MM.1S (cell line): Measurements from ENCODE around the gene FBRS.

Experiments
- DNase-seq: peaks from one replicate; pipeline ENCODE4 v3.0.0-alpha.2; 2015
- H2AFZ ChIP-seq: fragments of 300-600 bp; sonication (generic); 2 replicates; pipeline ENCODE4 v1.6.0; 2016; ENCODE audit warnings: antibody characterized with exemption, low read length
- H3F3A ChIP-seq: fragments of 300-600 bp; sonication (generic); 2 replicates; pipeline ENCODE4 v1.6.1; 2016; ENCODE audit warnings: mild to moderate bottlenecking, antibody characterized with exemption, low read length, moderate library complexity, mixed read lengths; ENCODE audit not compliant: insufficient read depth
- H3K27ac ChIP-seq: fragments of 300-600 bp; sonication (generic); 2 replicates; pipeline ENCODE4 v1.5.1; 2016; ENCODE audit warnings: mild to moderate bottlenecking, low read length
- H3K27me3 ChIP-seq: fragments of 300-600 bp; sonication (generic); replicated peaks from 2 replicates; pipeline ENCODE4 v1.6.0; 2016; ENCODE audit warnings: low read length; ENCODE audit not compliant: insufficient read depth
- H3K36me3 ChIP-seq: fragments of 300-600 bp; sonication (generic); replicated peaks from 2 replicates; pipeline ENCODE4 v1.6.1; 2016; ENCODE audit warnings: mild to moderate bottlenecking, low read length, mixed read lengths; ENCODE audit not compliant: insufficient read depth
- H3K4me1 ChIP-seq: fragments of 300-600 bp; sonication (generic); 2 replicates; pipeline ENCODE4 v1.6.1; 2016; ENCODE audit warnings: low read length, mixed read lengths
- H3K4me2 ChIP-seq: fragments of 300-600 bp; sonication (generic); 2 replicates; pipeline ENCODE4 v1.6.0; 2016; ENCODE audit warnings: low read depth, low read length
- H3K4me3 ChIP-seq: fragments of 300-600 bp; sonication (generic); 2 replicates; pipeline ENCODE4 v1.5.1; 2016; ENCODE audit warnings: low read length, mixed read lengths
- H3K79me2 ChIP-seq: fragments of 300-600 bp; sonication (generic); 2 replicates; pipeline ENCODE4 v1.6.1; 2016; ENCODE audit warnings: mixed run types, low read length, mixed read lengths
- H3K9ac ChIP-seq: fragments of 300-600 bp; sonication (generic); 2 replicates; pipeline ENCODE4 v1.6.1; 2016; ENCODE audit warnings: low read length, mixed read lengths
- H3K9me2 ChIP-seq: fragments of 300-600 bp; sonication (generic); replicated peaks from 2 replicates; pipeline ENCODE4 v1.6.1; 2016; ENCODE audit warnings: mild to moderate bottlenecking, low read length, mixed read lengths; ENCODE audit not compliant: insufficient read depth
- H3K9me3 ChIP-seq: fragments of 300-600 bp; sonication (generic); replicated peaks from 2 replicates; pipeline ENCODE4 v1.6.1; 2016; ENCODE audit warnings: mild to moderate bottlenecking, low read length, mixed read lengths; ENCODE audit not compliant: insufficient read depth
- H4K20me1 ChIP-seq: fragments of 300-600 bp; sonication (generic); 2 replicates; pipeline ENCODE4 v1.6.1; 2016; ENCODE audit warnings: mild to moderate bottlenecking, low read length, moderate library complexity, mixed read lengths; ENCODE audit not compliant: insufficient read depth
- CTCF ChIP-seq: fragments of 300-600 bp; sonication (generic); IDR thresholded peaks from 2 replicates; pipeline ENCODE4 v1.5.1; 2016; ENCODE audit warnings: antibody characterized with exemption, low read length, mixed read lengths
- EZH2 ChIP-seq: fragments of 300-600 bp; sonication (generic); optimal IDR thresholded peaks from 2 replicates; pipeline ENCODE3; 2017; ENCODE audit warnings: low read depth, mild to moderate bottlenecking, antibody characterized with exemption, low read length, mixed read lengths
- EZH2phosphoT487 ChIP-seq: fragments of 300-600 bp; sonication (generic); IDR thresholded peaks from 2 replicates; pipeline ENCODE4 v1.6.1; 2018; ENCODE audit warnings: antibody characterized with exemption, low read length

The FBRS gene

GRCh38 chr16:30697264-30698138 lies 39.3 kb downstream of the FBRS start:
- Histone ChIP-seq H3K4me3 (peak overlapping the region; percentile 97), H3K27ac (peak overlapping the region; percentile 99; the same call in 1 of the 2 replicates), H3K4me1 (peaks cover 19% of the 10 kb centered on the region), H3K79me2 (peaks cover 39% of the 10 kb centered on the region), H3K27me3 (no peaks in the 10 kb centered on the region), H3K9me2 (no peaks in the 10 kb centered on the region), H3K4me2 (peak overlapping the region; percentile 92), H3K36me3 (peaks cover 14% of the 10 kb centered on the region), H3F3A (peaks cover 11% of the 10 kb centered on the region; the same call in 1 of the 2 replicates), H4K20me1 (peaks cover 10% of the 10 kb centered on the region), H3K9me3 (no peaks in the 10 kb centered on the region), H3K9ac (peak overlapping the region; percentile 100), H2AFZ (peak overlapping the region; percentile 84)
- TF ChIP-seq CTCF, result no peak
- no peak for TF ChIP-seq EZH2phosphoT487
- TF ChIP-seq EZH2, result no peak
- peak; percentile 96 for DNase-seq

GRCh38 chr16:30698139-30698815 lies 40.0 kb downstream of the FBRS start:
- H4K20me1 ChIP-seq, result peaks cover 10% of the 10 kb centered on the region
- H3K9me3 ChIP-seq, result no peaks in the 10 kb centered on the region
- H3K36me3 ChIP-seq, result peaks cover 14% of the 10 kb centered on the region
- H3K27me3 ChIP-seq, result no peaks in the 10 kb centered on the region
- peaks cover 19% of the 10 kb centered on the region for H3K4me1 ChIP-seq
- H3K79me2 ChIP-seq, result peaks cover 43% of the 10 kb centered on the region
- H3F3A ChIP-seq, result peaks cover 11% of the 10 kb centered on the region; the same call in 1 of the 2 replicates
- peak; percentile 90 for DNase-seq
- H3K4me3 ChIP-seq, result peak overlapping the region; percentile 97
- peak overlapping the region; percentile 100 for H3K9ac ChIP-seq
- TF ChIP-seq EZH2 (no peak), CTCF (no peak), EZH2phosphoT487 (no peak)
- peak overlapping the region; percentile 70 for H2AFZ ChIP-seq
- H3K9me2 ChIP-seq, result no peaks in the 10 kb centered on the region
- peak overlapping the region; percentile 99 for H3K27ac ChIP-seq
- H3K4me2 ChIP-seq, result peak overlapping the region; percentile 92; the same call in 1 of the 2 replicates

GRCh38 chr16:30698816-30699614 lies 40.8 kb downstream of the FBRS start, which contains the start of gene SRCAP:
Gene SRCAP, plus strand, starts transcription at chr16:30699171. Its CDS starts 1,654 bp downstream, at chr16:30700825.
- peak within 1 kb of the TSS; percentile 100 for H3K9ac ChIP-seq
- peak; percentile 83 for DNase-seq
- H3F3A ChIP-seq, result peaks cover 11% of the 10 kb centered on the region; the same call in 1 of the 2 replicates
- H3K9me2 ChIP-seq, result no peaks in the 10 kb centered on the region
- TF ChIP-seq EZH2 (no peak), EZH2phosphoT487 (no peak), CTCF (no peak)
- H2AFZ ChIP-seq, result peak within 1 kb of the TSS; percentile 70
- peak within 1 kb of the TSS; percentile 99 for H3K27ac ChIP-seq
- peaks cover 14% of the 10 kb centered on the region for H3K4me1 ChIP-seq
- H3K4me3 ChIP-seq, result peak within 1 kb of the TSS; percentile 97
- no peaks in the 10 kb centered on the region for H3K9me3 ChIP-seq
- peak within 1 kb of the TSS; percentile 92 for H3K4me2 ChIP-seq
- H3K36me3 ChIP-seq, result peaks cover 17% of the 10 kb centered on the region
- H3K27me3 ChIP-seq, result no peaks in the 10 kb centered on the region
- H3K79me2 ChIP-seq, result peaks cover 46% of the 10 kb centered on the region
- peaks cover 10% of the 10 kb centered on the region for H4K20me1 ChIP-seq
